DND-41 (cell line): Measurements from ENCODE around the gene RGS7.

ENCODE experiments used
- ATAC-seq: fragments of 200-7000 bp; cut with Tn5 transposase; 3 replicates; pipeline ENCODE4 v1.9.1; 2021; ENCODE audit warnings: low read depth; ENCODE audit not compliant: insufficient read depth
- DNase-seq: peaks from one replicate; pipeline ENCODE4 v3.0.0-alpha.2; 2020
- H2AFZ ChIP-seq: 2 replicates; pipeline ENCODE4 v1.6.0; 2012; ENCODE audit warnings: low read depth, low read length
- H3K27ac ChIP-seq: 2 replicates; pipeline ENCODE4 v1.5.1; 2012; ENCODE audit warnings: low read length, inconsistent platforms
- H3K27me3 ChIP-seq: fragments of 200-600 bp; sonication (generic); 2 replicates; pipeline ENCODE4 v1.6.0; 2012; ENCODE audit warnings: low read length, mild to moderate bottlenecking, inconsistent platforms; ENCODE audit not compliant: insufficient read depth, poor library complexity
- H3K36me3 ChIP-seq: 2 replicates; pipeline ENCODE4 v1.5.1; 2012; ENCODE audit warnings: low read length, inconsistent platforms; ENCODE audit not compliant: insufficient read depth
- H3K4me1 ChIP-seq: 2 replicates; pipeline ENCODE4 v1.5.1; 2012; ENCODE audit warnings: mild to moderate bottlenecking, low read length; ENCODE audit not compliant: insufficient read depth
- H3K4me2 ChIP-seq: 2 replicates; pipeline ENCODE4 v1.6.0; 2012; ENCODE audit warnings: mild to moderate bottlenecking, moderate library complexity, low read length, inconsistent platforms; ENCODE audit not compliant: insufficient read depth
- H3K4me3 ChIP-seq, 2 experiments: fragments of 200-600 bp in 1 of 2; shearing (Covaris generic) in 1 of 2; 2 replicates each; pipeline ENCODE4 v1.5.1; 2012 to 2016; ENCODE audit warnings: inconsistent platforms in 2 of 2, low read length in 2 of 2, mild to moderate bottlenecking in 2 of 2, low read depth in 1 of 2, moderate library complexity in 1 of 2
- H3K79me2 ChIP-seq: 2 replicates; pipeline ENCODE4 v1.6.0; 2012; ENCODE audit warnings: low read length, inconsistent platforms; ENCODE audit not compliant: insufficient read depth
- H3K9ac ChIP-seq: 2 replicates; pipeline ENCODE4 v1.6.0; 2012; ENCODE audit warnings: low read depth, mild to moderate bottlenecking, inconsistent platforms, low read length, moderate library complexity
- H3K9me3 ChIP-seq: 2 replicates; pipeline ENCODE4 v1.5.1; 2012; ENCODE audit warnings: low read length, moderate library complexity, mild to moderate bottlenecking, inconsistent platforms; ENCODE audit not compliant: insufficient read depth, severe bottlenecking
- H4K20me1 ChIP-seq: 2 replicates; pipeline ENCODE4 v1.6.0; 2012; ENCODE audit warnings: low read length; ENCODE audit not compliant: insufficient read depth
- CTCF ChIP-seq: IDR thresholded peaks from 2 replicates; pipeline ENCODE4 v1.5.1; 2012; ENCODE audit warnings: borderline replicate concordance, low read length, moderate library complexity, mild to moderate bottlenecking; ENCODE audit not compliant: poor library complexity, severe bottlenecking; ENCODE audit errors: extremely low read depth
- EZH2 ChIP-seq: IDR thresholded peaks from 3 replicates; pipeline ENCODE4 v1.6.1; 2012; ENCODE audit warnings: borderline replicate concordance, low read depth, mild to moderate bottlenecking, moderate library complexity, low read length, inconsistent platforms; ENCODE audit not compliant: severe bottlenecking

Gene RGS7

GRCh38 chr1:240877605-240878004 lies 479.4 kb downstream of the RGS7 start:
- DNase-seq, result no peak
- H3K36me3 ChIP-seq, result no peaks in the 10 kb centered on the region
- H3K27me3 ChIP-seq, result no peaks in the 10 kb centered on the region
- TF ChIP-seq CTCF (no peak), EZH2 (no peak)
- no peak overlapping the region for H2AFZ ChIP-seq
- no peaks in the 10 kb centered on the region for H3K79me2 ChIP-seq
- no peak overlapping the region for H3K4me3 ChIP-seq
- no peaks in the 10 kb centered on the region for H3K4me1 ChIP-seq
- H3K27ac ChIP-seq, result no peak overlapping the region
- H3K9ac ChIP-seq, result no peak overlapping the region
- ATAC-seq, result no peak
- no peak overlapping the region for H3K4me2 ChIP-seq
- no peaks in the 10 kb centered on the region for H4K20me1 ChIP-seq
- H3K9me3 ChIP-seq, result no peaks in the 10 kb centered on the region

- Histone ChIP-seq H3K27me3 (no peaks in the 10 kb centered on the region), H3K36me3 (no peaks in the 10 kb centered on the region), H3K79me2 (no peaks in the 10 kb centered on the region), H3K4me3 (no peak overlapping the region), H3K9me3 (no peaks in the 10 kb centered on the region), H3K9ac (no peak overlapping the region), H4K20me1 (no peaks in the 10 kb centered on the region), H3K4me1 (no peaks in the 10 kb centered on the region), H2AFZ (no peak overlapping the region), H3K27ac (no peak overlapping the region), H3K4me2 (no peak overlapping the region)
- no peak for DNase-seq
- TF ChIP-seq CTCF (no peak), EZH2 (no peak)
- no peak for ATAC-seq
These were observed 480.9 kb downstream of the RGS7 start for GRCh38 chr1:240876071-240876470.

- Histone ChIP-seq H3K9me3 (peaks cover 2% of the 10 kb centered on the region), H3K36me3 (no peaks in the 10 kb centered on the region), H3K27ac (no peak overlapping the region), H3K4me3 (no peak overlapping the region), H3K9ac (no peak overlapping the region), H3K4me2 (no peak overlapping the region), H4K20me1 (no peaks in the 10 kb centered on the region), H2AFZ (no peak overlapping the region), H3K4me1 (no peaks in the 10 kb centered on the region), H3K79me2 (no peaks in the 10 kb centered on the region), H3K27me3 (no peaks in the 10 kb centered on the region)
- ATAC-seq (no peak), DNase-seq (no peak)
- TF ChIP-seq CTCF (no peak), EZH2 (no peak)
These were observed 487.9 kb downstream of the RGS7 start for GRCh38 chr1:240869071-240869470.

- Histone ChIP-seq H4K20me1 (no peaks in the 10 kb centered on the region), H3K27ac (no peak overlapping the region), H2AFZ (no peak overlapping the region), H3K4me2 (no peak overlapping the region), H3K9ac (no peak overlapping the region), H3K4me1 (no peaks in the 10 kb centered on the region), H3K36me3 (no peaks in the 10 kb centered on the region), H3K9me3 (peaks cover 2% of the 10 kb centered on the region), H3K4me3 (no peak overlapping the region), H3K27me3 (no peaks in the 10 kb centered on the region), H3K79me2 (no peaks in the 10 kb centered on the region)
- TF ChIP-seq CTCF (no peak), EZH2 (no peak)
- ATAC-seq (no peak), DNase-seq (no peak)
These were observed 490.3 kb downstream of the RGS7 start for GRCh38 chr1:240866724-240867123.
